CD4-positive, alpha-beta T cell treated with Interleukin-12 subunit alpha and Interleukin-12 subunit beta, for 1 hour (primary cell): Measurements from ENCODE around the gene ABCE1.

ENCODE experiments used
- DNase-seq: peaks from one replicate; pipeline ENCODE4 v3.0.0-alpha.2; 2020

ABCE1 gene

DNA sequence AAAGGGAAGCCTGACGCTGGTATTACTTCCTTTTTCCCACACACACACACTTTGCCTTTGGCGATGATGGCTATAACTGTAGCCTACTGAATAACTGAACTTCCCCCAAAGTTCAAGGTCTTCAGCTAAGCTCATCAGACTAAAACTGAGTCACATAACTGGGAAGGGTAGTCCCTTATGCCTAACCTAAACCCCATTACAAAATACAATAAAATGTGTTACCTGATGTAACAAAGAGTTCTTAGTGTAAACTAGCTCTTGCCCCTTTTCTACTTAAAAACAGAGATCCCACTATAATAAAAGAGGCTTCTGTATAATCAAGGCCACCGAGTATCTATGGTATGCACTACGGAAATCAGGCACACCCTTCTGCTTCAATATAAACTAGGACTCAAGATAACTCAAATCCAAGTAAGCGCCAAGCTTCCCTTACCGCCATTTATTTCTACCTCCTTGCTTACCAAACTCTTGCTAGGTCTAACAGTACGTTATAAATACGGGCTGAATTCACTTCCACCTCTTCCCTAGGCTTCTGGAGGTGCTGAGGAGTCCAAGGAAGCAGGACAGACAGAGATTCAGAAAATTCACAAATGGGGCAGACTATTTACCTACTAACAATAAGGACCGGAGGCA lies 79.9 kb downstream of the ABCE1 start:
- DNase-seq, result peak; percentile 21

- peak; percentile 51 for DNase-seq
These were observed 80.7 kb downstream of the ABCE1 start for GRCh38 chr4:145178740-145179280.
